Ishikawa (cell line): Measurements from ENCODE around the gene LEMD2.

Source experiments
- CEBPB ChIP-seq: IDR thresholded peaks from 2 replicates; pipeline ENCODE4 v1.6.1; 2012
- CREB1 ChIP-seq: IDR thresholded peaks from 2 replicates; pipeline ENCODE4 v1.6.1; 2012; ENCODE audit warnings: low read depth
- EGR1 ChIP-seq: IDR thresholded peaks from 2 replicates; pipeline ENCODE4 v1.6.1; 2012
- EP300 ChIP-seq: IDR thresholded peaks from 2 replicates; pipeline ENCODE4 v1.6.1; 2012; ENCODE audit warnings: borderline replicate concordance
- FOXM1 ChIP-seq: IDR thresholded peaks from 2 replicates; pipeline ENCODE4 v1.6.1; 2012; ENCODE audit warnings: low read depth, borderline replicate concordance
- MAX ChIP-seq: IDR thresholded peaks from 2 replicates; pipeline ENCODE4 v1.6.1; 2012
- NFIC ChIP-seq: IDR thresholded peaks from 2 replicates; pipeline ENCODE4 v1.6.1; 2012
- RAD21 ChIP-seq: IDR thresholded peaks from 2 replicates; pipeline ENCODE4 v1.6.1; 2012; ENCODE audit warnings: low read depth
- TAF1 ChIP-seq: IDR thresholded peaks from 2 replicates; pipeline ENCODE4 v1.6.1; 2012; ENCODE audit warnings: low read depth, mild to moderate bottlenecking
- TCF12 ChIP-seq: IDR thresholded peaks from 2 replicates; pipeline ENCODE4 v1.6.1; 2012; ENCODE audit warnings: low read depth
- TEAD4 ChIP-seq: IDR thresholded peaks from 2 replicates; pipeline ENCODE4 v1.6.1; 2012
- USF1 ChIP-seq: IDR thresholded peaks from 2 replicates; pipeline ENCODE4 v1.6.1; 2012
- YY1 ChIP-seq: IDR thresholded peaks from 2 replicates; pipeline ENCODE4 v1.6.1; 2012; ENCODE audit warnings: low read depth
- ZBTB7A ChIP-seq: IDR thresholded peaks from 2 replicates; pipeline ENCODE4 v1.6.1; 2012; ENCODE audit warnings: low read depth
- TF ChIP-seq, protein P1 (sequence below): IDR thresholded peaks from 2 replicates; pipeline ENCODE4 v1.6.1; 2012; ENCODE audit warnings: low read depth, mild to moderate bottlenecking

LEMD2 gene

DNA sequence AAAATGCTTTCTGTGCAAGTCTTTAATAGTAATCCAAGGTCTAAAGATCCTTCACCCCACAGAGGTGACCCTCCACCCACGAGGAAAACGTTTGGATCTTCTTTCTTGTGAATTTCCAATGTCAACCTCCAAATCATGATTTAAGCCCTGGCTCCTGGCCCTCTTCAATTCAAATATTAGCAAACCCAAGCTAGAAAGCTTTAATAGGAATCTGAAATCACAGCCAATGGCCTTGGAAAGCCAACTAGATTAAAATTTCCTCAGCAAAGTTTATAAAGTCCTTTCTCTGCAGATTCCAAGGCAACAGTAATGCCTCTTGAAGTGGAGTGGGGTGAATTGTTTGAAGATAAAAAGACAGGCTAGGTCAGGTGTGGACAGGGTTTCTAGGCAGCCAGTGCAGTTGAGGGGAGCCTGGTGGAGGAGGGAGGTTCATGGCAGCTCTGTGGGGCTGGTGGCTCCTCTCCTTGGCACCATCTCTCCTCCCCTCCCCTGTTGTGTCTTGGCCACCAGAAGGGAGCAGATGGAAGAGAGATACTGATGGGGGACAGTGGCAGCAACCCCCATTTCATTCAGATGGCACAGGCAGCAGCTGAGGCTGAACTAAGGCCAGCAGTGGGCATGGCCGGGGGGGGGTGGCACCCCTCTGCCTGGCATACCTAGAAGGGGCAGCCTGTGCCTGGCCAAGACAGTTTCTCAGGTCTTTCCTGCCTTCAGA is 65.4 kb downstream of the LEMD2 start:
- TF ChIP-seq RAD21 (no peak), CEBPB (no peak), CREB1 (no peak), ZBTB7A (no peak), USF1 (no peak), NFIC (no peak), TCF12 (no peak), EP300 (no peak), TAF1 (no peak), TEAD4 (no peak), FOXM1 (no peak), YY1 (no peak), EGR1 (no peak), MAX (no peak)
- TF ChIP-seq, protein P1, sequence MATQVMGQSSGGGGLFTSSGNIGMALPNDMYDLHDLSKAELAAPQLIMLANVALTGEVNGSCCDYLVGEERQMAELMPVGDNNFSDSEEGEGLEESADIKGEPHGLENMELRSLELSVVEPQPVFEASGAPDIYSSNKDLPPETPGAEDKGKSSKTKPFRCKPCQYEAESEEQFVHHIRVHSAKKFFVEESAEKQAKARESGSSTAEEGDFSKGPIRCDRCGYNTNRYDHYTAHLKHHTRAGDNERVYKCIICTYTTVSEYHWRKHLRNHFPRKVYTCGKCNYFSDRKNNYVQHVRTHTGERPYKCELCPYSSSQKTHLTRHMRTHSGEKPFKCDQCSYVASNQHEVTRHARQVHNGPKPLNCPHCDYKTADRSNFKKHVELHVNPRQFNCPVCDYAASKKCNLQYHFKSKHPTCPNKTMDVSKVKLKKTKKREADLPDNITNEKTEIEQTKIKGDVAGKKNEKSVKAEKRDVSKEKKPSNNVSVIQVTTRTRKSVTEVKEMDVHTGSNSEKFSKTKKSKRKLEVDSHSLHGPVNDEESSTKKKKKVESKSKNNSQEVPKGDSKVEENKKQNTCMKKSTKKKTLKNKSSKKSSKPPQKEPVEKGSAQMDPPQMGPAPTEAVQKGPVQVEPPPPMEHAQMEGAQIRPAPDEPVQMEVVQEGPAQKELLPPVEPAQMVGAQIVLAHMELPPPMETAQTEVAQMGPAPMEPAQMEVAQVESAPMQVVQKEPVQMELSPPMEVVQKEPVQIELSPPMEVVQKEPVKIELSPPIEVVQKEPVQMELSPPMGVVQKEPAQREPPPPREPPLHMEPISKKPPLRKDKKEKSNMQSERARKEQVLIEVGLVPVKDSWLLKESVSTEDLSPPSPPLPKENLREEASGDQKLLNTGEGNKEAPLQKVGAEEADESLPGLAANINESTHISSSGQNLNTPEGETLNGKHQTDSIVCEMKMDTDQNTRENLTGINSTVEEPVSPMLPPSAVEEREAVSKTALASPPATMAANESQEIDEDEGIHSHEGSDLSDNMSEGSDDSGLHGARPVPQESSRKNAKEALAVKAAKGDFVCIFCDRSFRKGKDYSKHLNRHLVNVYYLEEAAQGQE: no peak

- TF ChIP-seq NFIC (no peak), TCF12 (no peak)
These were observed 66.8 kb downstream of the LEMD2 start for GRCh38 chr6:33722103-33722623.

- TF ChIP-seq YY1: no peak
- TF ChIP-seq USF1: no peak
- no peak for TF ChIP-seq TAF1
These were observed 67.4 kb downstream of the LEMD2 start for GRCh38 chr6:33721508-33721907.
